ENCODE results near the gene ANKRD36.
"Not testable (repeated sequence)": the region's sequence is repeated elsewhere in the genome, so short reads cannot be mapped to it uniquely, and the experiment has no call there.

- TF ChIP-seq CTCF (CRISPR knock-in tag; IDR thresholded peaks at IDR 0.05); NFKBIZ (CRISPR knock-in tag; IDR thresholded peaks at IDR 0.05); POLR2A (IDR thresholded peaks at IDR 0.05; ENCODE audit: insufficient read depth in 1 of 2, low read depth in 2 of 2, low read length in 2 of 2); DPF2 (CRISPR knock-in tag; IDR thresholded peaks at IDR 0.05; ENCODE audit: borderline replicate concordance, low read depth); MTA3 (CRISPR knock-in tag; IDR thresholded peaks at IDR 0.05); CCAR2 (optimal IDR thresholded peaks at IDR 0.05; ENCODE audit: low read depth, low read length); HNF4A (CRISPR knock-in tag; IDR thresholded peaks at IDR 0.05); ZBTB42 (CRISPR knock-in tag; IDR thresholded peaks at IDR 0.05); ZNF407 (CRISPR knock-in tag; IDR thresholded peaks at IDR 0.05; ENCODE audit: not compliant biosample characterization): not testable (repeated sequence)
- TF ChIP-seq, protein P1, sequence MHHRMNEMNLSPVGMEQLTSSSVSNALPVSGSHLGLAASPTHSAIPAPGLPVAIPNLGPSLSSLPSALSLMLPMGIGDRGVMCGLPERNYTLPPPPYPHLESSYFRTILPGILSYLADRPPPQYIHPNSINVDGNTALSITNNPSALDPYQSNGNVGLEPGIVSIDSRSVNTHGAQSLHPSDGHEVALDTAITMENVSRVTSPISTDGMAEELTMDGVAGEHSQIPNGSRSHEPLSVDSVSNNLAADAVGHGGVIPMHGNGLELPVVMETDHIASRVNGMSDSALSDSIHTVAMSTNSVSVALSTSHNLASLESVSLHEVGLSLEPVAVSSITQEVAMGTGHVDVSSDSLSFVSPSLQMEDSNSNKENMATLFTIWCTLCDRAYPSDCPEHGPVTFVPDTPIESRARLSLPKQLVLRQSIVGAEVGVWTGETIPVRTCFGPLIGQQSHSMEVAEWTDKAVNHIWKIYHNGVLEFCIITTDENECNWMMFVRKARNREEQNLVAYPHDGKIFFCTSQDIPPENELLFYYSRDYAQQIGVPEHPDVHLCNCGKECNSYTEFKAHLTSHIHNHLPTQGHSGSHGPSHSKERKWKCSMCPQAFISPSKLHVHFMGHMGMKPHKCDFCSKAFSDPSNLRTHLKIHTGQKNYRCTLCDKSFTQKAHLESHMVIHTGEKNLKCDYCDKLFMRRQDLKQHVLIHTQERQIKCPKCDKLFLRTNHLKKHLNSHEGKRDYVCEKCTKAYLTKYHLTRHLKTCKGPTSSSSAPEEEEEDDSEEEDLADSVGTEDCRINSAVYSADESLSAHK (CRISPR knock-in tag; IDR thresholded peaks at IDR 0.05; ENCODE audit: borderline replicate concordance) = not testable (repeated sequence)
Observed at GRCh38 chr2:97268075-97268591, 155.2 kb downstream of the ANKRD36 start.

Data from HepG2 (cell line).